CD14-positive monocyte (primary cell): ENCODE results near the gene HSP90AA1. TPM values are rescaled to one million over a fixed set of nuclear protein-coding genes. Genes with fewer than 3 reads are reported as not detected.
A peak's percentile ranks its signal among the peaks of the same experiment; 100 is the strongest.
"Not testable (repeated sequence)": the region's sequence is repeated elsewhere in the genome, so short reads cannot be mapped to it uniquely, and the experiment has no call there.

Experiments
- DNase-seq, 3 donors: peaks; one replicate each; pipeline ENCODE4 v3.0.0-alpha.2; 2011 to 2022
- H2AFZ ChIP-seq: 2 replicates; pipeline ENCODE4 v1.6.0; 2012; ENCODE audit warnings: mild to moderate bottlenecking, low read depth, low read length, inconsistent platforms; ENCODE audit not compliant: insufficient read depth, poor library complexity, severe bottlenecking
- H3K27ac ChIP-seq, 2 donors: 1 replicate in 1 of 2; 2 replicates in 1 of 2; pipeline ENCODE4 v1.5.1; 2012 to 2013; ENCODE audit warnings: low read length in 2 of 2, control low read depth in 1 of 2, inconsistent platforms in 1 of 2, low read depth in 1 of 2, mild to moderate bottlenecking in 1 of 2
- H3K27me3 ChIP-seq, 2 donors: one replicate each; pipeline versions ENCODE4 v1.6.0 to v1.6.1; 2011 to 2013; ENCODE audit warnings: low read length in 2 of 2; ENCODE audit not compliant: control insufficient read depth in 2 of 2, insufficient read depth in 2 of 2
- H3K36me3 ChIP-seq, 2 donors: replicated peaks in 1 of 2; 1 replicate in 1 of 2; 2 replicates in 1 of 2; pipeline versions ENCODE4 v1.5.1 to v1.6.1; 2012 to 2013; ENCODE audit warnings: low read length in 2 of 2, control low read depth in 1 of 2, inconsistent platforms in 1 of 2, mild to moderate bottlenecking in 1 of 2; ENCODE audit not compliant: insufficient read depth in 2 of 2, control insufficient read depth in 1 of 2
- H3K4me1 ChIP-seq, 2 donors: 1 replicate in 1 of 2; 2 replicates in 1 of 2; pipeline versions ENCODE4 v1.5.1 to v1.6.1; 2012 to 2013; ENCODE audit warnings: low read length in 2 of 2, control low read depth in 1 of 2, inconsistent platforms in 1 of 2, mild to moderate bottlenecking in 1 of 2, moderate library complexity in 1 of 2; ENCODE audit not compliant: insufficient read depth in 2 of 2, control insufficient read depth in 1 of 2
- H3K4me2 ChIP-seq: replicated peaks from 2 replicates; pipeline ENCODE3; 2012; ENCODE audit warnings: low read length, moderate library complexity, mild to moderate bottlenecking; ENCODE audit not compliant: poor library complexity, severe bottlenecking; ENCODE audit errors: extremely low read depth
- H3K4me3 ChIP-seq, 3 experiments: fragments of 200-600 bp in 1 of 3; sonication (generic) in 1 of 3; replicated peaks in 1 of 3; 1 replicate in 2 of 3; 2 replicates in 1 of 3; pipeline ENCODE4 v1.5.1; 2011 to 2013; ENCODE audit warnings: low read length in 3 of 3, mild to moderate bottlenecking in 3 of 3, control low read depth in 2 of 3, low read depth in 2 of 3, inconsistent platforms in 1 of 3, moderate library complexity in 1 of 3
- H3K79me2 ChIP-seq: 2 replicates; pipeline ENCODE4 v1.6.0; 2012; ENCODE audit warnings: mild to moderate bottlenecking, control low read depth, inconsistent platforms, low read length, moderate library complexity; ENCODE audit not compliant: insufficient read depth
- H3K9ac ChIP-seq: 2 replicates; pipeline ENCODE4 v1.6.0; 2017; ENCODE audit warnings: low read length, mild to moderate bottlenecking; ENCODE audit not compliant: insufficient read depth, poor library complexity, severe bottlenecking
- H3K9me3 ChIP-seq, 2 donors: replicated peaks in 1 of 2; 1 replicate in 1 of 2; 2 replicates in 1 of 2; pipeline versions ENCODE4 v1.5.1 to v1.6.1; 2012 to 2013; ENCODE audit warnings: low read length in 2 of 2, control low read depth in 1 of 2; ENCODE audit not compliant: control insufficient read depth in 1 of 2, insufficient read depth in 1 of 2
- H4K20me1 ChIP-seq: 2 replicates; pipeline ENCODE4 v1.6.0; 2012; ENCODE audit warnings: mild to moderate bottlenecking, low read length, control low read depth, moderate library complexity; ENCODE audit not compliant: insufficient read depth
- H3K27ac Mint-ChIP-seq, 7 donors: one replicate each; pipeline ENCODE4 v1.8.0; 2020; ENCODE audit warnings: mild to moderate bottlenecking in 7 of 7, mixed read lengths in 7 of 7, moderate library complexity in 6 of 7, inconsistent platforms in 2 of 7
- H3K27me3 Mint-ChIP-seq, 3 donors: one replicate each; pipeline ENCODE4 v1.8.0; 2021 to 2022; ENCODE audit warnings: low read depth in 3 of 3, mild to moderate bottlenecking in 3 of 3, mixed read lengths in 3 of 3, moderate library complexity in 3 of 3, inconsistent platforms in 1 of 3
- H3K36me3 Mint-ChIP-seq, 2 donors: one replicate each; pipeline ENCODE4 v1.8.0; 2020; ENCODE audit warnings: mixed read lengths in 2 of 2, inconsistent platforms in 1 of 2, mild to moderate bottlenecking in 1 of 2
- H3K4me1 Mint-ChIP-seq: one replicate; pipeline ENCODE4 v1.8.0; 2020; ENCODE audit warnings: mild to moderate bottlenecking, mixed read lengths
- H3K4me3 Mint-ChIP-seq, 2 donors: one replicate each; pipeline ENCODE4 v1.8.0; 2020; ENCODE audit warnings: mild to moderate bottlenecking in 2 of 2, mixed read lengths in 2 of 2, moderate library complexity in 1 of 2
- H3K9me3 Mint-ChIP-seq, 7 donors: one replicate each; pipeline ENCODE4 v1.8.0; 2020 to 2022; ENCODE audit warnings: mixed read lengths in 7 of 7, mild to moderate bottlenecking in 6 of 7, moderate library complexity in 6 of 7, inconsistent platforms in 2 of 7
- WGBS: methylation state at CpG from one replicate; pipeline ENCODE4 v1.1.5; 2013; ENCODE audit warnings: missing lambda C conversion rate; ENCODE audit not compliant: insufficient coverage; 5-methylcytosine and 5-hydroxymethylcytosine counted together
- intact Hi-C, 2 donors: fragments of 100-400 bp; cut with micrococcal nuclease; formaldehyde crosslinking; loops; one replicate each; pipeline versions ENCODE4 v1.15.0 to v1.15.1; 2023
- polyA plus RNA-seq, 3 donors: library from polyadenylated mRNA; depleted of rRNA in 1 of 3; unstranded in 2 of 3; stranded (reverse) in 1 of 3; fragments of 300-500 nt in 2 of 3; fragments of >200 nt in 1 of 3; fragmentation: Illumina TruSeq in 2 of 3; gene quantifications; 1 replicate in 2 of 3; 2 replicates in 1 of 3; pipeline ENCODE4 v1.2.3, GENCODE V29; 2012 to 2021
- TF ChIP-seq, protein P1 (sequence below): fragments of 200-600 bp; IDR thresholded peaks from one replicate; pipeline ENCODE4 v1.8.0; 2022; ENCODE audit warnings: antibody characterized with exemption, mild to moderate bottlenecking

The HSP90AA1 gene
- polyA plus RNA-seq, 3 donors: 149 to 211 (median 180) TPM

DNA sequence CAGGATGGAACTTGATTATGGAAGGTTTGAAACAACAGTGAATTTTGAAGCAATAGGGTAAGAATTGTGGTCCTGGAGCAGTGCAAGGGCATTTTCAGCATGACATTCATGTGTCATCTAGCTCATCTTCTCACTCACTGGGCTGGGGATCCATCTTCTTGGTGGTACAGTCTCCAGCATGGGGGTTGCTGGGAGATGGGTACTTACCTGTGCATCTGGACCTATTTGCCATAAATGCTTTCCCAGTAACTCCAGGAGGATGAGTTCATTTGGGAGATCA is 7.2 kb downstream of the HSP90AA1 start:
- intact Hi-C loops: no loop called here

DNA sequence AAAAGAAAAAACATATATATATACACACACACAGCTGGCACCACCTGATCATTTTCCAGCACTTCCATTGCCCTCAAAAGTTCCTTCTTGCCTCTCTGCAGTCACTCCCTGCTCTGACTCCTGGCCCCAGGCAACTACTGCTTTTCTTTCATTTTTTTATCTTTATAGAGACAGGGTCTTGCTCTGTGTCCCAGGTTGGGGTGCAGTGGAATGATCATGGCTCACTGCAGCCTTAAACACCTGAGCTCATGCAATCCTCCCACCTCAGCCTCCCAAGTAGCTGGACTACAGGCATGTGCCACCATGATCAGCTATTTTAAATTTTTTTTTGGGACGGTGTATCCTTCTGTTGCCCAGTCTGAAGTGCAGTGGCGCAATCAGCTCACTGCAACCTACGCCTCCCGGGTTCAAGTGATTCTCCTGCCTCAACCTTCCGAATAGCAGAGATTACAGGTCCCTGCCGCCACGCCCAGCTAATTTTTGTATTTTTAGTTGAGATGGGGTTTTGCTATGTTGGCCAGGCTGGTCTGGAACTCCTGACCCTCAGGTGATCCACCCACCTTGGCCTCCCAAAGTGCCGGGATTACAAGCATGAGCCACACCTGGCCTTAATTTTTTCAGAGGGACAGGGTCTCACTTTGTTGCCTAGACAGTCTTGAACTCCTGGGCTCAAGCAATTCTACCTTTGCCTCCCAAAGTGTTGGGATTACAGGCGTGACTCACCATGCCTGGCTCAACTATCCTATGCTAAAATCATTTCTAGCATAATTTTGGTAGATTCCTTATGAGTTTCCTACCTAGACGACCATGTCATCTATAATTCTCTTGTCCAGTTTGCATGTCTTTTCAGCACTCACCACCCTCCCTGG is 7.8 kb downstream of the HSP90AA1 start:
- Histone ChIP-seq H3K36me3 (peaks cover 47 to 61% of the 10 kb centered on the region in 2 donors), H2AFZ (no peak overlapping the region), H3K79me2 (peaks cover 21% of the 10 kb centered on the region), H3K27ac (no peak overlapping the region), H3K9me3 (no peaks in the 10 kb centered on the region), H3K9ac (no peak overlapping the region), H4K20me1 (peaks cover 45% of the 10 kb centered on the region), H3K27me3 (no peaks in the 10 kb centered on the region), H3K4me3 (no peak overlapping the region), H3K4me2 (no peak overlapping the region), H3K4me1 (peaks cover 3 to 8% of the 10 kb centered on the region in 2 donors)
- peaks cover 0 to 1% (median 0%) of the 10 kb centered on the region in 3 donors for H3K27me3 Mint-ChIP-seq
- WGBS: 96% methylated on average over 5 of the region's 10 CpGs
- H3K9me3 Mint-ChIP-seq: no peaks in the 10 kb centered on the region
- H3K4me3 Mint-ChIP-seq: no peak overlapping the region
- peaks cover 17% of the 10 kb centered on the region for H3K4me1 Mint-ChIP-seq
- DNase-seq: no peak
- intact Hi-C loops: no loop called here
- H3K27ac Mint-ChIP-seq: peak overlapping the region in 3 of 7 donors; percentile 27 to 79 (median 58)
- H3K36me3 Mint-ChIP-seq: peaks cover 54 to 61% of the 10 kb centered on the region in 2 donors
- TF ChIP-seq, protein P1, sequence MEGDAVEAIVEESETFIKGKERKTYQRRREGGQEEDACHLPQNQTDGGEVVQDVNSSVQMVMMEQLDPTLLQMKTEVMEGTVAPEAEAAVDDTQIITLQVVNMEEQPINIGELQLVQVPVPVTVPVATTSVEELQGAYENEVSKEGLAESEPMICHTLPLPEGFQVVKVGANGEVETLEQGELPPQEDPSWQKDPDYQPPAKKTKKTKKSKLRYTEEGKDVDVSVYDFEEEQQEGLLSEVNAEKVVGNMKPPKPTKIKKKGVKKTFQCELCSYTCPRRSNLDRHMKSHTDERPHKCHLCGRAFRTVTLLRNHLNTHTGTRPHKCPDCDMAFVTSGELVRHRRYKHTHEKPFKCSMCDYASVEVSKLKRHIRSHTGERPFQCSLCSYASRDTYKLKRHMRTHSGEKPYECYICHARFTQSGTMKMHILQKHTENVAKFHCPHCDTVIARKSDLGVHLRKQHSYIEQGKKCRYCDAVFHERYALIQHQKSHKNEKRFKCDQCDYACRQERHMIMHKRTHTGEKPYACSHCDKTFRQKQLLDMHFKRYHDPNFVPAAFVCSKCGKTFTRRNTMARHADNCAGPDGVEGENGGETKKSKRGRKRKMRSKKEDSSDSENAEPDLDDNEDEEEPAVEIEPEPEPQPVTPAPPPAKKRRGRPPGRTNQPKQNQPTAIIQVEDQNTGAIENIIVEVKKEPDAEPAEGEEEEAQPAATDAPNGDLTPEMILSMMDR: no peak

More for the DNA sequence above, 7.2 kb downstream of the HSP90AA1 start:
- H3K4me3 Mint-ChIP-seq: no peak overlapping the region
- peaks cover 60 to 67% of the 10 kb centered on the region in 2 donors for H3K36me3 Mint-ChIP-seq
- H3K27me3 ChIP-seq: no peaks in the 10 kb centered on the region
- H3K9me3 Mint-ChIP-seq: no peaks in the 10 kb centered on the region
- TF ChIP-seq, protein P1: no peak
- H3K79me2 ChIP-seq: peaks cover 27% of the 10 kb centered on the region
- peaks cover 22% of the 10 kb centered on the region for H3K4me1 Mint-ChIP-seq
- no peak overlapping the region for H2AFZ ChIP-seq
- H3K9ac ChIP-seq: no peak overlapping the region
- no peaks in the 10 kb centered on the region for H3K9me3 ChIP-seq
- no peak overlapping the region for H3K4me3 ChIP-seq
- peaks cover 52 to 66% of the 10 kb centered on the region in 2 donors for H3K36me3 ChIP-seq
- peaks cover 3 to 11% of the 10 kb centered on the region in 2 donors for H3K4me1 ChIP-seq
- peaks cover 51% of the 10 kb centered on the region for H4K20me1 ChIP-seq
- no peaks in the 10 kb centered on the region for H3K27me3 Mint-ChIP-seq
- no peak overlapping the region for H3K27ac ChIP-seq
- peak overlapping the region in 2 of 7 donors; percentile 2 to 58 for H3K27ac Mint-ChIP-seq
- no peak overlapping the region for H3K4me2 ChIP-seq
- DNase-seq: no peak

- peak overlapping the region; percentile 31 to 72 (median 46) for H3K27ac Mint-ChIP-seq
Observed at GRCh38 chr14:102078361-102078791, 8.5 kb downstream of the HSP90AA1 start.

More at GRCh38 chr14:102078361-102078791, 8.5 kb downstream of the HSP90AA1 start:
- H3K9me3 Mint-ChIP-seq, H3K9me3 ChIP-seq, H3K4me3 ChIP-seq, H3K9ac ChIP-seq, H3K4me2 ChIP-seq, DNase-seq, H2AFZ ChIP-seq, H3K27ac ChIP-seq, H3K4me1 ChIP-seq, intact Hi-C loops, H3K27me3 ChIP-seq, H3K4me3 Mint-ChIP-seq, H3K27me3 Mint-ChIP-seq: not testable (repeated sequence)
- H3K79me2 ChIP-seq: peaks cover 14% of the 10 kb centered on the region
- peaks cover 40 to 54% of the 10 kb centered on the region in 2 donors for H3K36me3 ChIP-seq
- H3K36me3 Mint-ChIP-seq: peaks cover 47 to 54% of the 10 kb centered on the region in 2 donors
- peaks cover 40% of the 10 kb centered on the region for H4K20me1 ChIP-seq
- 93% methylated on average over 4 of the region's 11 CpGs for WGBS
- peaks cover 11% of the 10 kb centered on the region for H3K4me1 Mint-ChIP-seq
